Endothelial cell of umbilical vein (primary cell): ENCODE measurements around the gene ATP5MC2. TPM values are rescaled to one million over a fixed set of nuclear protein-coding genes. Genes with fewer than 3 reads are reported as not detected.

Source experiments
- BruUV-seq: library from RNA; stranded (reverse); fragments of 400-500 nt; replicated peaks from 2 replicates; lab custom pipeline; 2021; lab: Mats Ljungman, UMichigan
- CTCF ChIA-PET: fragments of 300-600, 350-600 bp; sonication (Branson Sonifier 250); formaldehyde crosslinking; loops from one replicate; lab custom pipeline; 2021; ENCODE audit warnings: antibody characterized with exemption, inconsistent platforms; lab: Charles Lee
- POLR2A ChIA-PET: fragments of 300-600, 350-600 bp; sonication (Branson Sonifier 250); formaldehyde crosslinking; loops from one replicate; lab custom pipeline; 2021; ENCODE audit warnings: antibody characterized with exemption, inconsistent platforms; lab: Charles Lee
- DNase-seq: peaks from one replicate; pipeline ENCODE4 v3.0.0-alpha.2; 2011; ENCODE audit warnings: low read depth, low spot score
- FAIRE-seq: peaks from 2 replicates; lab custom pipeline; 2011; peaks lifted over from hg19 to GRCh38; lab: Jason Lieb, UNC
- H2AFZ ChIP-seq: 2 replicates; pipeline ENCODE4 v1.6.0; 2012; ENCODE audit warnings: low read depth, low read length, control low read depth, inconsistent platforms
- H3K27ac ChIP-seq: 2 replicates; pipeline ENCODE4 v1.5.1; 2011; ENCODE audit warnings: low read depth, mild to moderate bottlenecking, control low read depth, low read length, moderate library complexity; ENCODE audit not compliant: insufficient read depth
- H3K27me3 ChIP-seq, 2 experiments: 2 replicates each; pipeline versions ENCODE4 v1.6.0 to v1.6.1; 2011; ENCODE audit warnings: low read length in 2 of 2, mixed read lengths in 1 of 2; ENCODE audit not compliant: control insufficient read depth in 2 of 2, insufficient read depth in 2 of 2
- H3K36me3 ChIP-seq, 2 experiments: 2 replicates in 1 of 2; 3 replicates in 1 of 2; pipeline ENCODE4 v1.5.1; 2011; ENCODE audit warnings: low read length in 2 of 2, mild to moderate bottlenecking in 1 of 2, moderate library complexity in 1 of 2; ENCODE audit not compliant: control insufficient read depth in 2 of 2, insufficient read depth in 2 of 2; ENCODE audit errors: extremely low read depth in 1 of 2
- H3K4me1 ChIP-seq: 3 replicates; pipeline ENCODE4 v1.5.1; 2011; ENCODE audit warnings: mild to moderate bottlenecking, low read length; ENCODE audit not compliant: control insufficient read depth, insufficient read depth; ENCODE audit errors: extremely low read depth
- H3K4me2 ChIP-seq: 2 replicates; pipeline ENCODE4 v1.6.1; 2011; ENCODE audit warnings: low read length, control low read depth, mixed read lengths; ENCODE audit not compliant: insufficient read depth
- H3K4me3 ChIP-seq, 3 experiments: fragments of 200-600 bp in 1 of 3; sonication (generic), shearing (Covaris generic) in 1 of 3; replicated peaks in 1 of 3; 2 replicates each; pipeline ENCODE4 v1.5.1; 2011 to 2016; ENCODE audit warnings: control low read depth in 3 of 3, low read length in 3 of 3, mild to moderate bottlenecking in 2 of 3, inconsistent platforms in 1 of 3, low read depth in 1 of 3, moderate library complexity in 1 of 3; ENCODE audit not compliant: insufficient read depth in 1 of 3
- H3K79me2 ChIP-seq: 2 replicates; pipeline ENCODE4 v1.6.0; 2012; ENCODE audit warnings: low read length, inconsistent platforms; ENCODE audit not compliant: control insufficient read depth, insufficient read depth
- H3K9ac ChIP-seq: replicated peaks from 2 replicates; pipeline ENCODE3; 2011; ENCODE audit warnings: low read length, control low read depth; ENCODE audit not compliant: insufficient read depth; ENCODE audit errors: extremely low read depth
- H3K9me1 ChIP-seq: replicated peaks from 3 replicates; pipeline ENCODE4 v1.6.0; 2011; ENCODE audit warnings: mild to moderate bottlenecking, low read length; ENCODE audit not compliant: control insufficient read depth, insufficient read depth; ENCODE audit errors: extremely low read depth
- H3K9me3 ChIP-seq: replicated peaks from 2 replicates; pipeline ENCODE4 v1.5.1; 2012; ENCODE audit warnings: low read length, inconsistent platforms; ENCODE audit not compliant: control insufficient read depth, insufficient read depth
- H4K20me1 ChIP-seq: replicated peaks from 2 replicates; pipeline ENCODE3; 2011; ENCODE audit warnings: mild to moderate bottlenecking, low read length; ENCODE audit not compliant: control insufficient read depth, insufficient read depth; ENCODE audit errors: extremely low read depth
- CTCF ChIP-seq, 2 donors: IDR thresholded peaks; 1 replicate in 1 of 2; 2 replicates in 1 of 2; pipeline ENCODE4 v1.5.1; 2011; ENCODE audit warnings: low read length in 2 of 2, mild to moderate bottlenecking in 2 of 2, moderate library complexity in 2 of 2, control low read depth in 1 of 2, inconsistent platforms in 1 of 2, low read depth in 1 of 2; ENCODE audit not compliant: insufficient read depth in 1 of 2; ENCODE audit errors: extremely low read depth in 1 of 2
- EZH2 ChIP-seq: IDR thresholded peaks from 2 replicates; pipeline ENCODE4 v1.6.1; 2012; ENCODE audit warnings: borderline replicate concordance, low read depth, mild to moderate bottlenecking, moderate library complexity, low read length, inconsistent platforms; ENCODE audit not compliant: severe bottlenecking
- FOS ChIP-seq: IDR thresholded peaks from 2 replicates; pipeline ENCODE4 v1.6.1; 2011; ENCODE audit warnings: mild to moderate bottlenecking, low read length, moderate library complexity, borderline replicate concordance; ENCODE audit not compliant: insufficient read depth
- GATA2 ChIP-seq: IDR thresholded peaks from 2 replicates; pipeline ENCODE4 v1.7.0; 2011; ENCODE audit warnings: low read depth, mild to moderate bottlenecking, moderate library complexity, mixed read lengths, low read length; ENCODE audit not compliant: insufficient read length, insufficient read depth
- JUN ChIP-seq: IDR thresholded peaks from 2 replicates; pipeline ENCODE4 v1.6.1; 2011; ENCODE audit warnings: borderline replicate concordance, low read depth; ENCODE audit not compliant: insufficient read length, insufficient read depth
- MAX ChIP-seq: IDR thresholded peaks from 2 replicates; pipeline ENCODE4 v1.6.1; 2011; ENCODE audit not compliant: insufficient read depth, insufficient read length
- MYC ChIP-seq: IDR thresholded peaks from one replicate; pipeline ENCODE4 v1.6.1; 2011; ENCODE audit warnings: mild to moderate bottlenecking, low read depth, low read length
- POLR2A ChIP-seq: IDR thresholded peaks from 2 replicates; pipeline ENCODE4 v1.6.1; 2012; ENCODE audit warnings: low read depth, mild to moderate bottlenecking, control low read depth, low read length
- POLR2AphosphoS5 ChIP-seq: IDR thresholded peaks from 2 replicates; pipeline ENCODE4 v1.6.1; 2012; ENCODE audit warnings: low read depth, mild to moderate bottlenecking, control low read depth, low read length, moderate library complexity; ENCODE audit not compliant: insufficient read depth
- dilution Hi-C: fragments of 300-500 bp; cut with MboI; formaldehyde crosslinking; loops from one replicate; pipeline ENCODE4 v1.15.0; 2019; ENCODE audit warnings: low sequenced_read_pairs; ENCODE audit not compliant: extremely low pct_ligation_motif_present
- intact Hi-C: fragments of 100-400 bp; cut with micrococcal nuclease; formaldehyde crosslinking; loops from one replicate; pipeline ENCODE4 v1.10.0; 2022
- polyA plus RNA-seq, 4 experiments: library from polyadenylated mRNA; depleted of rRNA in 3 of 4; stranded (reverse) in 3 of 4; unstranded in 1 of 4; fragments of >200 nt; gene quantifications; 2 replicates each; pipeline versions ENCODE4 v1.2.1 to v1.2.3, GENCODE V29; 2011 to 2012; ENCODE audit warnings: missing spikeins in 1 of 4
- total RNA-seq: library from RNA; stranded (reverse); gene quantifications from 2 replicates; pipeline ENCODE4 v1.2.3, GENCODE V29; 2021

The ATP5MC2 gene
- total and polyA plus RNA-seq, 2 donors (not counting 3 experiments of a cell fraction or from before 2014, with no cell fraction given), result 402 to 820 TPM

- POLR2A ChIA-PET, result no interaction called here
- peaks cover 7 to 8% of the 10 kb centered on the region in 2 experiments for H3K27me3 ChIP-seq
- no peaks in the 10 kb centered on the region for H3K79me2 ChIP-seq
- no peak overlapping the region for H3K4me3 ChIP-seq
- CTCF ChIA-PET, result interaction anchor here (1.0 to 2.1 kb wide), 3 partner anchors 9 to 143 kb away, joined by 3 to 7 read pairs (median 3); no protein-coding TSS in a partner anchor
- TF ChIP-seq EZH2 (no peak), GATA2 (no peak), MAX (no peak)
- DNase-seq, result no peak
- dilution Hi-C loops (no loop called here), intact Hi-C loops (no loop called here)
- H3K36me3 ChIP-seq, result no peaks in the 10 kb centered on the region
- BruUV-seq, result no TSS peak
- H3K27ac ChIP-seq, result no peak overlapping the region
- no peak overlapping the region for H3K4me2 ChIP-seq
- no peak overlapping the region for H2AFZ ChIP-seq
- no peaks in the 10 kb centered on the region for H3K4me1 ChIP-seq
- H3K9me1 ChIP-seq, result no peaks in the 10 kb centered on the region
- H3K9ac ChIP-seq, result no peak overlapping the region
- no peaks in the 10 kb centered on the region for H4K20me1 ChIP-seq
- no peaks in the 10 kb centered on the region for H3K9me3 ChIP-seq
- FAIRE-seq, result no peak
Measured at GRCh38 chr12:53686436-53686835, 10.6 kb upstream of the ATP5MC2 start.

- Histone ChIP-seq H3K9me3 (no peaks in the 10 kb centered on the region), H3K4me3 (no peak overlapping the region), H3K4me2 (no peak overlapping the region), H3K27ac (no peak overlapping the region), H3K36me3 (no peaks in the 10 kb centered on the region), H3K9me1 (no peaks in the 10 kb centered on the region), H4K20me1 (no peaks in the 10 kb centered on the region), H2AFZ (no peak overlapping the region), H3K79me2 (no peaks in the 10 kb centered on the region), H3K27me3 (peaks cover 5 to 8% of the 10 kb centered on the region in 2 experiments), H3K4me1 (no peaks in the 10 kb centered on the region), H3K9ac (no peak overlapping the region)
- no peak for DNase-seq
- FAIRE-seq, result no peak
- TF ChIP-seq GATA2, result no peak
- no peak for TF ChIP-seq POLR2A
- TF ChIP-seq MYC, result no peak
- TF ChIP-seq JUN, result no peak
- no peak for TF ChIP-seq POLR2AphosphoS5
- no peak for TF ChIP-seq EZH2
- TF ChIP-seq CTCF (IDR thresholded peaks at IDR 0.05; ENCODE audit: extremely low read depth in 1 of 2, insufficient read depth in 1 of 2, low read depth in 1 of 2, low read length in 2 of 2), result no peak
- no peak for TF ChIP-seq FOS
- no peak for TF ChIP-seq MAX
- ChIA-PET CTCF (interaction anchor here (1.1 to 2.1 kb wide), 2 partner anchors 9 to 62 kb away, joined by 3 to 7 read pairs; partner anchors contain the start of gene ATP5MC2), POLR2A (no interaction called here)
- intact Hi-C loops, result no loop called here
- dilution Hi-C loops, result no loop called here
- BruUV-seq, result no TSS peak
Measured at GRCh38 chr12:53684654-53685220, 8.9 kb upstream of the ATP5MC2 start.
